Activated CD4-positive, alpha-beta T cell treated with anti-CD3 and anti-CD28 coated beads, Interleukin-2, amount 50 U/mL, for 24 hours (primary cell): ENCODE data around the gene IZUMO1R.
"Not testable (repeated sequence)": the region's sequence is repeated elsewhere in the genome, so short reads cannot be mapped to it uniquely, and the experiment has no call there.

Source experiments
- DNase-seq, 2 donors: peaks; one replicate each; pipeline ENCODE4 v3.0.0-alpha.2; 2020; ENCODE audit warnings: low read depth in 1 of 2, low spot score in 1 of 2

Gene IZUMO1R

DNA sequence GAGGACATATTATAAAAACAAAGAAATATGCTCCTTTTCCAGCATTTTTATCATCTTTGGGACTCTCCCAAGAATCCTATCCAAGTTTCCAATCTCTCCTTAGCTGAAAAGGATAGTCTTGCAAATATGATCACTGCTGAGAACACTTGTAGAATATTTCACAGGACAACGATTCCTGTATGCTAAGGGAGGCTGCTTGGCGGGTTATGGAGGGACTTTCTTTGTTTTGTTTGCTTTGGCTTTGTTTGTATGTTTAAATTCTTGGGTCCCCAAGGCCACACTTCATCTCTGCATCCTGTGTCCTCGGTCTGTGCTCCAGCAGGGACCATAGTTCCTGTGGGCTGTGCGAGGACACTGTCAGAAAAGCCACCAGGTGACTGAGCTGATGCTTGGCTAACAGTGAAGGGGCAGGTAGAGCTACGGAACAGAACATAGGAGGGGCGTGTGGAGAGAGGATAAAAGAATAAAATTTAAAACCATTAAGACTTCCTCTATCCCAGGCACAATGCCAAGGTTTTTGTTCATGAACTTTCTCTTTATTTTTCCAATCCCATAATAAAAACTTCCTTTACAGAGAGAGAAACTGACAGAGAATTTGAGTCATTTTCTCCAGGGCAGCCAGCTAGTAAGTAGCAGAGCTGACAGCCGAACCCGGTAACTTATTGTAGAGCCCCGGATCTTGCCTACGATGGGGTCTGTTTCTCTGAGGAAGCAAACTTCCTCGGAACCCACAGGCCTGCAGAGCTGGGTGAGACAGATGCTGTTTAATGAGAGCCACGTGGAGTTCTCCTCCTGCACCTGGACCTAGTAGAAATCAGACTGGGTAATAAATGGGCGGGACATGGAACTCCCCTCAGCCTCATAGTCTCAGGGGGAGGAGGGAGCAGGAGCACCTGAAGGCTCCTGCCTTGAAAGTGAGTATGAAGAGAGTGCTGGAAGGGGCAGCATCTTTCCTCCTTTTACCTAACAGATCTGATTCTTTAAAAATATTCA lies at the start of gene IZUMO1R:
TSS of gene IZUMO1R (plus strand) at position 615 of the 993 bp plus-strand sequence. CDS start 1,057 bp downstream, outside the sequence.
- DNase-seq: no peak

DNA sequence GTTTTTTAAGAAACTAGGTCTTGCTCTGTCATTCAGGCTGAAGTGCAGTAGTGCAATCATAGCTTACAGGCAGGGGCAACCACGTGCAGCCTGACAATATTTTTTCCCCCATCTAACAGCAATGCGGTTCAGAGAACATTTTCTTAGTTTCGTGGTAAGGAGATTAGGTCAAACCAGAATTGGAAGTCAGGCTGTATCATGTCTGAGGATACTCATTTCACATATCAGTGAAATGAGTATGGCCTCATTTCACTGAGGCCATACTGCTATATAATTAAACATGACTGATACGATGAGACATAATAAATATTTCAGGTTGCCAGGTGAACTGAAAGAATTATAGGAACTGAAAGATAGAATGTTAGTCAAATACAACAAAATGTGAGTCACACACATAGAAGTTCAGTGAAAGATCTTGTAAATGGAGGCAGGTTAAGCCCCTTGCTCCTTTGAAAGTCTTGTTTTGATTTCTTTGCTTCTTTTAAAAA lies 32.5 kb upstream of the IZUMO1R start:
- no peak for DNase-seq

- DNase-seq: no peak
Observed at GRCh38 chr11:94272738-94273313, 31.6 kb upstream of the IZUMO1R start.

- DNase-seq: no peak
Observed at GRCh38 chr11:94275961-94276360, 28.4 kb upstream of the IZUMO1R start.

- DNase-seq: no peak
Observed at GRCh38 chr11:94276943-94277342, 27.4 kb upstream of the IZUMO1R start.

DNA sequence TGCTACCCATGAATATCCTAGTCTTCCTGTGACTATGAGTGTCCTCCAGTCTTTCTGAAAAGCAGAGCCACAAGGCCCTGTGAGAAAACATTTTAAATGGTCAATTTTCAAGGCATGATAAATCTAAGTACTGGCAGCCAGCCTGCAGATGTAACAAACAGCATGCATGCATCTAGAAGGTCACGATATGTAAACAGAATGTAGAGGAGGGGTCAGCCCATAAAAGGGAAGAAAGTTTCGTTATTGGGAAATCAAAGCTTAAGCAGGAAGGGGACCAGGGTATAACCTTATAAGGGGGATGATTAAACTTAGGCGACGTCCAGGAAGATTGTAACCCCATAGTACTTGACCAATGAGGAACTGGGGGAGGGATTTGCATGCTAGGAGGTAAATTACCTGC lies 26.2 kb upstream of the IZUMO1R start:
- DNase-seq: not testable (repeated sequence)

DNA sequence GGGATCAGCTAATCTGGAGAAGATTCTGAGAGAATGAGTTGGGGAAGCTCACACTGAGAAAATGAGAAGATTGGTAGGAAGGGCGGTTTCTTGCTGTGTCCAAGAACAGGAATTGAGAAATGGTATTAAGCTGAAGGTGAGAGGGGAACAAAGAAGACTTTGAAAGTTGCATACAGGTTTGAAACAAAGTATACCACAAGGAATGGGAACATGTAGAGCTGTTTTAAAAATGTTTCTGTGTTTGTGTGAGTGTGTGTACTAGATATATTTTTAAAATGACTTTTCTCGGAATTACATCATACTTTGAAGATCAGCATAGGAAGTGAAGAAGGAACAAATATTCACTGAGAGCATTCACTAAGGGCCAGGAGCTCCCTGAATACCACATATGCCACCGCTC lies 24.4 kb upstream of the IZUMO1R start:
- no peak for DNase-seq

- no peak for DNase-seq
Observed at GRCh38 chr11:94281324-94281723, 23.1 kb upstream of the IZUMO1R start.

- DNase-seq: no peak
Observed at GRCh38 chr11:94283678-94284077, 20.7 kb upstream of the IZUMO1R start.

DNA sequence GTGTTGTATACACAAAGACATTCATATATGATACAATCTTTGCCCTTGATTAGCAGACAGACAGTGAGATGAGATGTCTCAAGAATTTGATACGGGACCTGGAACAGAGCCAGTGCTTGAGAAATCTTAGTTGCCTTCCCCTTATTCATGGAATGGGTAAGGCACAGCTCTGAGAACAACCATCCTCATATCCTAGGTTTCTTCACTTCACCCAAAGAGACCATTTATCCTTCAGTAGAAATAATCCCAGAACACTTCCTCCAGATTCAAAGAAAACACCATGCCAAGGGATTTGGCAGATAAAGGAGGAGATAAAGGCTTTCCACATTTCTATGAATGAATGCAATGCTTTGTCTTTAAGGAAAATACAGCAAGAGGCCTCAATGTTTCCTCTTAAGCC lies 8.8 kb upstream of the IZUMO1R start:
- no peak for DNase-seq

DNA sequence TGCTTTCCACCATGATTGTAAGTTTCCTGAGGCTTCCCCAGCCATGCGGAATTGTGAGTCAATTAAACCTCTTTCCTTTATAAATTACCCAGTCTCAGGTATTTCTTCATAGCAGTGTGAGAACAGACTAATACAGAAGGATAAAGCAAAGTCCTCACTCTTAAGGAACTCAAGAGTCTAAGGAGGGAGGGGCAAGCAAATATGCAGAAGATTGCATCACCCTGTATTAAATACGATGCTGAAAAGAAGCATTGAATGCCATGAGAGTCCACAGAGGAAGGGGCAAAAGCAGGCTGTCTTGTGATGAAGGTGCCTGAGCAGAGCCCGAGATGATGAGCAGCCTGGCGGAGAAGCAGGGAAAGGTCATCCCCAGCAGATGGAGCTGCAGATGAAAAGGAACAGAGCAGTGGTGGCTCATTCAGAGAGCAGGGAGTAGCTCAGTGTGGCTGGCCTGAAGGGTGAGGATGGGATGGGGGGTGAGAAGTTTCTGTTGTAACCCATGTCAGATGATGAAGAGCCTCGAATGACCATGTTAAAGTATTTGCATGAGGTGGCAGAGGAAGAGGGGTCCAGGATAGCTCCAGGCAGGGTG lies 6.3 kb upstream of the IZUMO1R start:
- DNase-seq: no peak

- no peak for DNase-seq
Observed at GRCh38 chr11:94302776-94303175, 1.6 kb upstream of the IZUMO1R start.

DNA sequence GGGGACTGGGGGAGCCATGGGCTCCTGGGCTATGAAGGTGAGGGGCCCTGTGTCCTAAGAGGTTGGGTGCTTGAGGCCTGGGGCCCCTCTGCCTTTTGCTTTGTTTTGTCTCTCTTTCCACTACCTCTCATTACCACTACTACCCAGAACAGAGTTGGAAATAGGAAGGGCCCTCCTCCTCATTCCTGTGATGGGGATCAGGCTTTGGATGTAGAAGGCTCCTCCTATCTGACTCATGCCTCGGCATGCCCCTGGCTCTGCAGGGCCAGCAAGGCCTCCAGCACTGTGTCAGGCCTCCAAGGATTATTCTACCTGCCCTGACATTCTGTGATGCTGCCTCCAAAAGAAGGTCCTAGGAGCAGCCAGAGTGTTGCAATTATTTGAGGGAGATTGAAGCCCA lies 766 bp downstream of the IZUMO1R start:
- DNase-seq: no peak

- no peak for DNase-seq
Observed at GRCh38 chr11:94307101-94307791, 2.9 kb downstream of the IZUMO1R start.

GRCh38 chr11:94308024-94308423 lies 3.6 kb downstream of the IZUMO1R start:
- no peak for DNase-seq

DNA sequence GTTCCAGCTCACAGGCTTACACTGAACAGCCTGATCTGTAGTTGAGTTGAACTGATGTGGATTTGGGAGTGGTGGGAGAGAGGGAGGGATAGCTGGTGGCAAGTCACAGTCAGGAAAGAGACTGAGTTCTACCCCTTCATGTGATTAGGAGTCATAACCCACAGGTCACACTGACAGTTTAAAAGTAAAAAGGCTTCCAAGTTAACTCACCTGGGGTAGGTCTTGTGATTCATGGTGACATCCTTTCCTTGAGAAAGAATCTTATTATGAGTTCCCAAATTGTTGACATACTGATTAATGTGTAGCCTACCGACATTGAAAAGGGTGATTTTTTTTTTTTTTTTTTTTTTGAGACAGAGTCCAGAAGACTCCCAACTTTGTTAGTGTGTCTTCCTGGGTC lies 5.4 kb downstream of the IZUMO1R start:
- no peak for DNase-seq

DNA sequence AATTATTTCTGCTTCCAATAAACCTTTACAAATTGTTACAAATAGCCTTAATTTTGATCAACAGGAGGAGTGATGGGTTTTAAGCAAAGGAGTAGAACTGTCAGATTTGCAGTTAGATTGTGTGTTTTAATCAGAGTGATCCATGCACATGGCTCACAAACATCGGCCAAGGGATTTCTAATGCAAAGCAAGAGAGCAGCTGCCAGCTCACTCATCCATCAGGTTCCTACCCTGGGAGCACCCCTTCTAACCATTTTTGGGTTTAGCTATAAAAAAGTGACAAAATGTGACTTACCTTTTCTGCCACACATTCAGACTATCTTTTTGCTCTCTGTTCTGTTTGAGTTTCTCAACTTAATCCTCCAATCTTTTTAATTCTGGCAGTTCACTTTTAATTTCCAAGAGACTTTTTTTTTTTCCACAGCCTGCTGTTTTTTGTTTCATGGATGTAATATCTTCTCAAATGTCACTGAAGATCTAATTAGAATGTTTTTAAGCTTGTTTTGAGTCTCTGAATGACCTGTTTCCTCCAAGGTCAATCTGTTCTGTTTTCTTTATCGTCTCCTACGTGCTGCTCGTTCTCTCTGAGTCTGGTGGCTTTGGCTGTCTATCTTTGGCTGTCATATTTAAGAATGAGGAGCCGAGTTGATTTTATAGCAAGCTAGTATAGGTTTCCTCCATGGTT lies 6.0 kb downstream of the IZUMO1R start:
- no peak for DNase-seq

DNA sequence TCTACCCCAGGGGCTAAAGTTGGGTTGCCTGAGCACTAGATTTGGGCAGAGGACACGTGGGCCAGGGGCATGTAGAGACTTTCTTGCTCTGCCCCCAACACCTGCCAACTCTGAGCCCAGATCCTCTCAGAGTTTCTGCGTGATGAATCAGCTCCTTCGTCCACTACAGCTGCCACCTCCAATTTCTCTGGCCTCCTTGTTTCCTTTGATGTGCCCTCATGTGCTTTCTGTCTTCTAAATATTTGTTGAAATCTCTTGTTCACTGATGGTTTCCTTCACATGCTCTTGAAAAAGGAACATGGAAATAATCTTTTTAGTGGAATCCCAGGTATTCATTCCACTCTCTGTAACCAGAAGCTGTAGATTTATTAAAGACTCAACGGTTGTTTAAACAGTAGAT lies 8.0 kb downstream of the IZUMO1R start:
- no peak for DNase-seq

DNA sequence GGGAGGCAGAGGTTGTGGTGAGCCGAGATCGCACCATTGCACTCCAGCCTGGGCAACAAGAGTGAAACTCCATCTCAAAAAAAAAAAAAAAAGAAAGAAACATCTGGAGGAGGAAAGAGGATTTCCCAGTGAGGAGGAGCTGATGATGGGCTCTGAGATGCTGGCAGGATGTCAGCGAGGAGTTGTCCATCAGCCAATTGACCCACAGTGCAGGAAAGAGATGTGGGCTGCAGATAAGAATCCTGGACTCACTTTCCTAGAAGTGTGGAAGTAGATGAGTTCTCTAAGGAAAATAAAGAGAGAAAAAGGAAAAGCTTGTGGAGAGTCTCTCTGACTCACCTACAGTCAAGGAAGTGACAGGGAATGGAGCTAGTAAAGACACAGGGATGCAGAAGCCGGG lies 9.7 kb downstream of the IZUMO1R start:
- no peak for DNase-seq

DNA sequence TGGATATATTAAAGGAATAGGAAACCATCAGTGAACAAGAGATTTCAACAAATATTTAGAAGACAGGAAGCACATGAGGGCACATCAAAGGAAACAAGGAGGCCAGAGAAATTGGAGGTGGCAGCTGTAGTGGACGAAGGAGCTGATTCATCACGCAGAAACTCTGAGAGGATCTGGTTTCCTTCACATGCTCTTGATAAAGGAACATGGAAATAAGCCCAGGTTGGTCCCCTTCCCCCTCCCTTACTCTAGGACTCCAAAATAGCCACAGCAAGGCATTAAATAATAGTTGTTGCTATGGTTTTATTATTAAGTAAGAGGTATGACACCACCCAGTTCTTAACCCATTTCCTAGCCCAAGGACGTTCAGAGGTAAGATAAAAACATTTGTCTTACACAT lies 11.3 kb downstream of the IZUMO1R start:
- no peak for DNase-seq

GRCh38 chr11:94322501-94322900 lies 18.1 kb downstream of the IZUMO1R start:
- no peak for DNase-seq
